RCC 7860 (cell line): Measurements from ENCODE around the gene RXRB.

Experiments used
- DNase-seq: peaks from one replicate; pipeline ENCODE4 v3.0.0-alpha.2; 2015; ENCODE audit warnings: low spot score
- FAIRE-seq: peaks from 2 replicates; lab custom pipeline; 2012; peaks lifted over from hg19 to GRCh38; lab: Jason Lieb, UNC

The RXRB gene

GRCh38 chr6:33212857-33213165 is 12.3 kb upstream of the RXRB start:
- DNase-seq (no peak), FAIRE-seq (no peak)

- FAIRE-seq: no peak
- DNase-seq: no peak
Observed at GRCh38 chr6:33211666-33212422, 11.4 kb upstream of the RXRB start.

GRCh38 chr6:33211136-33211535 is 10.7 kb upstream of the RXRB start:
- DNase-seq (no peak), FAIRE-seq (no peak)

- FAIRE-seq: no peak
- no peak for DNase-seq
Observed at GRCh38 chr6:33209856-33210255, 9.4 kb upstream of the RXRB start.

- no peak for FAIRE-seq
- DNase-seq: peak; percentile 47
Observed at GRCh38 chr6:33208091-33208967, 7.9 kb upstream of the RXRB start, which contains the start of gene RING1. RING1 (plus strand) TSS chr6:33208500; CDS start chr6:33208823, 323 bp downstream.

GRCh38 chr6:33207552-33208090 is 7.2 kb upstream of the RXRB start:
- DNase-seq: no peak
- FAIRE-seq: no peak

GRCh38 chr6:33206864-33207551 is 6.5 kb upstream of the RXRB start:
- no peak for FAIRE-seq
- peak; percentile 70 for DNase-seq

GRCh38 chr6:33206027-33206863 is 5.8 kb upstream of the RXRB start:
- DNase-seq (peak; percentile 38), FAIRE-seq (no peak)

- peak; percentile 97 for DNase-seq
- FAIRE-seq: peak; percentile 84
Observed at GRCh38 chr6:33205191-33206026, 4.9 kb upstream of the RXRB start.

GRCh38 chr6:33204415-33205190 is 4.1 kb upstream of the RXRB start, which contains the start of gene HSD17B8:
HSD17B8 (plus strand) TSS chr6:33204655; CDS start chr6:33204669, 14 bp downstream.
- DNase-seq (peak; percentile 32), FAIRE-seq (no peak)

GRCh38 chr6:33204165-33204414 is 3.6 kb upstream of the RXRB start:
- DNase-seq (no peak), FAIRE-seq (no peak)

- DNase-seq (no peak), FAIRE-seq (no peak)
Observed at GRCh38 chr6:33203443-33204164, 3.1 kb upstream of the RXRB start.

GRCh38 chr6:33202799-33203198 is 2.3 kb upstream of the RXRB start:
- FAIRE-seq: no peak
- DNase-seq: no peak

- DNase-seq: no peak
- FAIRE-seq: no peak
Observed at GRCh38 chr6:33201935-33202334, 1.5 kb upstream of the RXRB start.

GRCh38 chr6:33201147-33201545 is 681 bp upstream of the RXRB start:
- FAIRE-seq: no peak

GRCh38 chr6:33199687-33200218 is 712 bp downstream of the RXRB start:
- FAIRE-seq (no peak), DNase-seq (peak; percentile 19)

More at GRCh38 chr6:33201147-33201545, 681 bp upstream of the RXRB start:
- DNase-seq: no peak

- FAIRE-seq (no peak), DNase-seq (no peak)
Observed at GRCh38 chr6:33198853-33199436, 1.5 kb downstream of the RXRB start.
